GM18511 (cell line): Measurements from ENCODE around the gene PFN3.
A peak's percentile ranks its signal among the peaks of the same experiment; 100 is the strongest.

Experiments
- ATAC-seq: cut with Tn5 transposase; IDR thresholded peaks from one replicate; pipeline ENCODE4 v1.9.1; 2021; ENCODE audit warnings: mild to moderate bottlenecking, moderate library complexity; ENCODE audit not compliant: unreplicated experiment

Gene PFN3

GRCh38 chr5:177396807-177397206 lies 3.7 kb downstream of the PFN3 start:
- ATAC-seq, result no peak

GRCh38 chr5:177396078-177396477 lies 4.4 kb downstream of the PFN3 start:
- ATAC-seq, result no peak

- no peak for ATAC-seq
Observed at GRCh38 chr5:177393990-177394389, 6.5 kb downstream of the PFN3 start.

- no peak for ATAC-seq
Observed at GRCh38 chr5:177393206-177393765, 7.2 kb downstream of the PFN3 start.

- no peak for ATAC-seq
Observed at GRCh38 chr5:177392765-177393164, 7.7 kb downstream of the PFN3 start.

- peak; percentile 67 for ATAC-seq
Observed at GRCh38 chr5:177390363-177391300, 9.8 kb downstream of the PFN3 start.

- ATAC-seq, result peak; percentile 51
Observed at GRCh38 chr5:177389241-177390169, 11.0 kb downstream of the PFN3 start.

GRCh38 chr5:177388521-177389052 lies 11.9 kb downstream of the PFN3 start:
- ATAC-seq, result no peak

- no peak for ATAC-seq
Observed at GRCh38 chr5:177387405-177387804, 13.1 kb downstream of the PFN3 start.

GRCh38 chr5:177386542-177386941 lies 13.9 kb downstream of the PFN3 start:
- ATAC-seq, result no peak

- ATAC-seq, result no peak
Observed at GRCh38 chr5:177385720-177386119, 14.7 kb downstream of the PFN3 start.

- ATAC-seq, result no peak
Observed at GRCh38 chr5:177384134-177384533, 16.3 kb downstream of the PFN3 start, which contains the start of gene SLC34A1. TSS of gene SLC34A1 (plus strand) at chr5:177384434. CDS start at chr5:177385742, 1,308 bp downstream.

- ATAC-seq, result no peak
Observed at GRCh38 chr5:177383181-177383580, 17.3 kb downstream of the PFN3 start.

GRCh38 chr5:177382423-177383029 lies 17.9 kb downstream of the PFN3 start:
- ATAC-seq, result no peak

GRCh38 chr5:177380805-177381126 lies 19.7 kb downstream of the PFN3 start:
- no peak for ATAC-seq

GRCh38 chr5:177378884-177379883 lies 21.3 kb downstream of the PFN3 start:
- ATAC-seq, result no peak

GRCh38 chr5:177377851-177378776 lies 22.3 kb downstream of the PFN3 start:
- ATAC-seq, result no peak

GRCh38 chr5:177376107-177376506 lies 24.4 kb downstream of the PFN3 start:
- no peak for ATAC-seq
